SK-N-SH treated with all-trans-retinoic acid at 6 μM for 48 hours (cell line): ENCODE data around the gene P2RX2.

Experiments
- ATAC-seq: fragments of 200-7000 bp; cut with Tn5 transposase; 3 replicates; pipeline ENCODE4 v1.9.1; 2020; ENCODE audit warnings: mild to moderate bottlenecking, moderate library complexity
- ARNTL ChIP-seq: fragments of 450-650 bp; formaldehyde crosslinking; IDR thresholded peaks from 2 replicates; pipeline ENCODE4 v1.5.0; 2020; ENCODE audit warnings: low read depth, mild to moderate bottlenecking, moderate library complexity, borderline replicate concordance
- BACH2 ChIP-seq: fragments of 250-450 bp; sonication (Bioruptor Pico); IDR thresholded peaks from 2 replicates; pipeline ENCODE4 v1.9.0; 2021; ENCODE audit warnings: mild to moderate bottlenecking, borderline replicate concordance
- CREB5 ChIP-seq: fragments of 250-450 bp; sonication (Bioruptor Pico); IDR thresholded peaks from 2 replicates; pipeline ENCODE4 v1.5.1; 2020; ENCODE audit warnings: low read depth, mild to moderate bottlenecking, moderate library complexity
- CSDC2 ChIP-seq: fragments of 250-450 bp; sonication (Bioruptor Pico); IDR thresholded peaks from 2 replicates; pipeline ENCODE4 v1.5.0; 2020; ENCODE audit warnings: mild to moderate bottlenecking, moderate library complexity
- CSRNP3 ChIP-seq: fragments of 250-450 bp; sonication (Bioruptor Pico); IDR thresholded peaks from 2 replicates; pipeline ENCODE4 v1.5.1; 2021; ENCODE audit warnings: mild to moderate bottlenecking, moderate library complexity
- ESRRG ChIP-seq: fragments of 250-450 bp; sonication (Bioruptor Pico); IDR thresholded peaks from 2 replicates; pipeline ENCODE4 v1.6.1; 2021; ENCODE audit warnings: mild to moderate bottlenecking
- GLIS3 ChIP-seq: fragments of 250-450 bp; sonication (Bioruptor Pico); IDR thresholded peaks from 2 replicates; pipeline ENCODE4 v1.5.0; 2020; ENCODE audit warnings: mild to moderate bottlenecking, moderate library complexity
- ISL1 ChIP-seq: fragments of 250-450 bp; sonication (Bioruptor Pico); IDR thresholded peaks from 2 replicates; pipeline ENCODE4 v2.1.2; 2022; ENCODE audit warnings: mild to moderate bottlenecking, moderate library complexity
- OSR1 ChIP-seq: fragments of 250-450 bp; sonication (Bioruptor Pico); IDR thresholded peaks from 2 replicates; pipeline ENCODE4 v1.8.0; 2022; ENCODE audit warnings: moderate library complexity, mild to moderate bottlenecking, inconsistent platforms
- PATZ1 ChIP-seq: fragments of 250-450 bp; sonication (Bioruptor Pico); IDR thresholded peaks from 2 replicates; pipeline ENCODE4 v1.8.0; 2020; ENCODE audit warnings: mild to moderate bottlenecking, moderate library complexity, borderline replicate concordance
- POU6F1 ChIP-seq: fragments of 250-450 bp; sonication (Bioruptor Pico); IDR thresholded peaks from 2 replicates; pipeline ENCODE4 v1.8.0; 2021; ENCODE audit warnings: low read depth, mild to moderate bottlenecking, moderate library complexity, borderline replicate concordance
- PPARA ChIP-seq: fragments of 250-450 bp; sonication (Bioruptor Pico); IDR thresholded peaks from 2 replicates; pipeline ENCODE4 v1.5.0; 2020; ENCODE audit warnings: mild to moderate bottlenecking, borderline replicate concordance
- RARB ChIP-seq: fragments of 250-450 bp; sonication (Bioruptor Pico); IDR thresholded peaks from 2 replicates; pipeline ENCODE4 v1.8.0; 2021; ENCODE audit warnings: mild to moderate bottlenecking, moderate library complexity
- SNAI2 ChIP-seq: fragments of 250-450 bp; sonication (Bioruptor Pico); IDR thresholded peaks from 2 replicates; pipeline ENCODE4 v1.5.0; 2020; ENCODE audit warnings: mild to moderate bottlenecking, moderate library complexity
- TCF4 ChIP-seq: fragments of 250-450 bp; sonication (Bioruptor Pico); IDR thresholded peaks from 2 replicates; pipeline ENCODE4 v1.8.0; 2021; ENCODE audit warnings: mild to moderate bottlenecking, moderate library complexity, borderline replicate concordance
- TOX ChIP-seq: fragments of 250-450 bp; sonication (Bioruptor Pico); IDR thresholded peaks from 2 replicates; pipeline ENCODE4 v1.8.0; 2021; ENCODE audit warnings: mild to moderate bottlenecking, moderate library complexity, borderline replicate concordance
- TSHZ2 ChIP-seq: fragments of 250-450 bp; sonication (Bioruptor Pico); IDR thresholded peaks from 2 replicates; pipeline ENCODE4 v1.5.0; 2020; ENCODE audit warnings: mild to moderate bottlenecking, moderate library complexity
- ZC3H10 ChIP-seq: fragments of 250-450 bp; sonication (Bioruptor Pico); IDR thresholded peaks from 2 replicates; pipeline ENCODE4 v1.5.1; 2021; ENCODE audit warnings: mild to moderate bottlenecking, moderate library complexity
- ZFP3 ChIP-seq: fragments of 250-450 bp; sonication (Bioruptor Pico); IDR thresholded peaks from 2 replicates; pipeline ENCODE4 v1.5.0; 2020; ENCODE audit warnings: mild to moderate bottlenecking, moderate library complexity
- ZFP30 ChIP-seq: fragments of 450-650 bp; formaldehyde crosslinking; IDR thresholded peaks from 2 replicates; pipeline ENCODE4 v1.5.0; 2022; ENCODE audit warnings: mild to moderate bottlenecking, moderate library complexity
- ZNF565 ChIP-seq: fragments of 450-650 bp; formaldehyde crosslinking; conservative IDR thresholded peaks from 2 replicates; pipeline ENCODE4 v1.5.0; 2020; ENCODE audit warnings: low read depth, mild to moderate bottlenecking, moderate library complexity
- ZNF70 ChIP-seq: fragments of 450-650 bp; formaldehyde crosslinking; IDR thresholded peaks from 2 replicates; pipeline ENCODE4 v1.5.0; 2020; ENCODE audit warnings: mild to moderate bottlenecking, moderate library complexity
- ZNF8 ChIP-seq: fragments of 450-650 bp; formaldehyde crosslinking; IDR thresholded peaks from 2 replicates; pipeline ENCODE4 v1.5.0; 2020; ENCODE audit warnings: mild to moderate bottlenecking, moderate library complexity

P2RX2 gene

GRCh38 chr12:132617135-132617701 is 1.4 kb upstream of the P2RX2 start:
- TF ChIP-seq PPARA (CRISPR knock-in tag), result no peak
- TF ChIP-seq TOX, result no peak
- no peak for TF ChIP-seq ZC3H10
- TF ChIP-seq CREB5 (CRISPR knock-in tag), result no peak
- no peak for TF ChIP-seq RARB
- no peak for TF ChIP-seq OSR1 (CRISPR knock-in tag)
- no peak for TF ChIP-seq CSDC2 (CRISPR knock-in tag)
- TF ChIP-seq ZNF70 (CRISPR knock-in tag), result no peak
- no peak for TF ChIP-seq ESRRG (CRISPR knock-in tag)
- no peak for TF ChIP-seq GLIS3
- no peak for TF ChIP-seq SNAI2 (CRISPR knock-in tag)
- TF ChIP-seq TCF4, result no peak
- TF ChIP-seq POU6F1 (CRISPR knock-in tag), result no peak
- no peak for TF ChIP-seq ZNF565 (CRISPR knock-in tag)
- TF ChIP-seq ISL1 (CRISPR knock-in tag), result no peak
- TF ChIP-seq TSHZ2 (CRISPR knock-in tag), result no peak
- no peak for TF ChIP-seq ZNF8
- no peak for TF ChIP-seq ZFP3 (CRISPR knock-in tag)
- no peak for TF ChIP-seq CSRNP3 (CRISPR knock-in tag)
- TF ChIP-seq PATZ1, result no peak
- ATAC-seq, result no peak

GRCh38 chr12:132617822-132618682 is 524 bp upstream of the P2RX2 start:
- ATAC-seq, result no peak

More at GRCh38 chr12:132617822-132618682, 524 bp upstream of the P2RX2 start:
- TF ChIP-seq GLIS3 (no peak), PATZ1 (no peak), POU6F1 (CRISPR knock-in tag) (no peak), CREB5 (CRISPR knock-in tag) (no peak), ZFP30 (CRISPR knock-in tag) (no peak), ARNTL (no peak), OSR1 (CRISPR knock-in tag) (no peak), TOX (no peak), BACH2 (CRISPR knock-in tag) (no peak), ISL1 (CRISPR knock-in tag) (no peak), ESRRG (CRISPR knock-in tag) (no peak), ZNF565 (CRISPR knock-in tag) (no peak), TCF4 (no peak), RARB (no peak), ZNF70 (CRISPR knock-in tag) (no peak)
